Activated naive CD4-positive, alpha-beta T cell treated with Interleukin-2 at 50 U/mL for 16 hours (primary cell): ENCODE results near the gene ARHGAP4.

Experiments used
- DNase-seq: peaks from one replicate; pipeline ENCODE4 v3.0.0-alpha.2; 2020

ARHGAP4 gene

DNA sequence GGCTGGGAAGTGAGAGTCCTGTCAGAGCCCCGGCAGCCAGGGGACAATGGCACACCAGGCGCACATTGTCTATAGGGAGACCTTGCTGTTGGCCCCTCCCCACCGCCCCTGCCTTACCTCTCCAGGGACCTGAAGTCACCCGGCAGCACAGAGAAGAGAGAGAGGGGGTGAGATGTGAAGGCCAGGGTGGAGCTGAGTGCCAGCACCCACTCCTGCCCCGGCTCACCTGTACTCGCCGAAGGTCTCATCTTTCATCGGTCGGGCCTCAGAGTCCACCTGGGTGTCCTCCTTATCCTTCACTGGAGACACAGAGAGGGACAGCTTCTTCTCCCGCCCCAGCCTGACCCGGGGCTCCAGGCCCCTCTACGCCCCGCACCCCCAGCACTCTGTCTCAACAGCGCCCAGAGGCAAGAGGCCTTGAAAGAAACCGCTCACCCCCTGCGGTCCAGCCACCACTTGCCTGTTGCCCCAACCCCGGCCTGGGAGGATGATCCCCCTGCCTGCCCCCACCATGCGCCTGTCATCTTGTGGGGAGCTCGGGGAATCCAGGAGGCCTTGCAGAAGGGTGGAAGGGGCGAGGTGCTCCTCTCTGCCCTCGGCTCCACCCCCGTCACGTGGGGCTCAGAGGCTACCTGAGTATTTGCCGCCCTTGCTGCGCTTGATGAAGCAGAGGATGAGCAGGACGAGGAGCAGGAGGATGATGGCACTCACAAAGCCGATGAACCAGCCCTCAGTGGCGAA, 62.6 kb downstream of the ARHGAP4 start:
- DNase-seq = no peak

- no peak for DNase-seq
These were observed 63.5 kb downstream of the ARHGAP4 start for GRCh38 chrX:153862369-153863250.

DNA sequence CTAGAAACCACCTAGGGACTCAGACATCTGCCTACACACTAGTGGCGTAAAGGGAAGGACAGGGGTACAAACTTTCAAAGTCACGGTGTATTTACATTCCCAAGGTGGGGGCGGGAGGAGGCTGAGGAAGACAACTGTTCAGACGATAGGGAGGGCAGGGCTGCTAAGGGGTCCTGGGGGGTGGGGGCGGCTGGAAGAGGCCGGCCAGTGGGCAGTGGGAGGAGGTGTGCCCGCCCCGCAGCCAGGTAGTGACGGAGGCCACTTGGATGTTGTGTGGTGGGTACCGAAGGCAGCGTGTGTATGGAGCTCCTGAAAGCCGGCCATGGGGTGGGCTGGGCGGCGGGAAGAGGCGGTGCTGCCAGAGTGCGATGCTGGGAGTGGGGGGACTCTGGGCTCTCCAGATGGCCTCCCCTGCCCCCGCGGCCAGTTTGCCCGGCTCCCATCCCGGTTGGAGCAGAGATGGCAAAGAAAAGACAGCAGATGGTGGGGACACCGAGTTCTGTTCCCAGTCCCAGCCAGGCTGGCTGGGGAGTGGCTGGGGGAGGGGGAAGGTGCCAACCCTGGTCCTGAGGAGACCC, 64.2 kb downstream of the ARHGAP4 start:
- DNase-seq = no peak

DNA sequence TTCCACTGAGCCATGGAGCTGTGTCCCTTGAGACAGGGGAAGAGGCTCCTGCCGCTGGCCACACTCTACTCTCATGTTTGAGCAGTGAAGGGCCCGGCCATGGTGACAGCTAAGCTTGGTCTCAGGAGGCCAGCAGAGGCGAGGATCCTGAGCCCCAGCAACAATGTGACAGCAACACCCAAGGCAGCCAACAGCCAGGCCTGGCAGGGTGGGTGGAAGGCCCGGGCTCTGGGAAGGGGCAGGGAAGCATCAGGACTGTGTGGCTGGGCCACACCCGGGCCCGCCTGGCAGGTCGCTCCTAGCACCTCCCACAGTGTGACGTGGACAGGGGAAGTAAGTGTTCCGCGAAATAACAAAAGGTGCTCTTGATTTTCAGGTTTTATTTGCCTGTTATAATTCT, 64.9 kb downstream of the ARHGAP4 start:
- no peak for DNase-seq
